Measurements from ENCODE around the gene DCTN1.

The DCTN1 gene

GRCh38 chr2:74334931-74335333 is 45.2 kb downstream of the DCTN1 start:
- H3K4me3 Mint-ChIP-seq, result no peak overlapping the region
- no peaks in the 10 kb centered on the region for H3K36me3 Mint-ChIP-seq (ENCODE audit: low read depth)
- no peaks in the 10 kb centered on the region for H3K27me3 Mint-ChIP-seq
- intact Hi-C loops (cut with micrococcal nuclease), result loop anchor here (1.0 to 10.0 kb wide), 3 partner anchors 84 to 511 kb away; partner anchors contain the start of gene BOLA3
- no peaks in the 10 kb centered on the region for H3K9me3 Mint-ChIP-seq
- no peak overlapping the region for H3K27ac Mint-ChIP-seq
- no peaks in the 10 kb centered on the region for H3K4me1 Mint-ChIP-seq (ENCODE audit: low read depth)

- H3K4me3 Mint-ChIP-seq, result no peak overlapping the region
- no peaks in the 10 kb centered on the region for H3K27me3 Mint-ChIP-seq
- H3K36me3 Mint-ChIP-seq (ENCODE audit: low read depth), result no peaks in the 10 kb centered on the region
- no peaks in the 10 kb centered on the region for H3K9me3 Mint-ChIP-seq
- no peak overlapping the region for H3K27ac Mint-ChIP-seq
- no peaks in the 10 kb centered on the region for H3K4me1 Mint-ChIP-seq (ENCODE audit: low read depth)
- intact Hi-C loops (cut with micrococcal nuclease), result loop anchor here (2.0 to 10.0 kb wide), 2 partner anchors 83 to 189 kb away; partner anchors contain the start of gene BOLA3
Measured at GRCh38 chr2:74333896-74334586, 46.1 kb downstream of the DCTN1 start.

GRCh38 chr2:74333175-74333574 is 46.9 kb downstream of the DCTN1 start:
- H3K27me3 Mint-ChIP-seq, result no peaks in the 10 kb centered on the region
- intact Hi-C loops (cut with micrococcal nuclease), result loop anchor here (10.0 kb wide), 1 partner anchor 188 kb away; the partner anchor contains the start of gene BOLA3
- H3K9me3 Mint-ChIP-seq, result no peaks in the 10 kb centered on the region
- H3K4me1 Mint-ChIP-seq (ENCODE audit: low read depth), result no peaks in the 10 kb centered on the region
- H3K4me3 Mint-ChIP-seq, result no peak overlapping the region
- H3K36me3 Mint-ChIP-seq (ENCODE audit: low read depth), result no peaks in the 10 kb centered on the region
- no peak overlapping the region for H3K27ac Mint-ChIP-seq

GRCh38 chr2:74332550-74333174 is 47.4 kb downstream of the DCTN1 start:
- H3K27ac Mint-ChIP-seq, result no peak overlapping the region
- H3K4me3 Mint-ChIP-seq, result no peak overlapping the region
- H3K27me3 Mint-ChIP-seq, result no peaks in the 10 kb centered on the region
- no peaks in the 10 kb centered on the region for H3K4me1 Mint-ChIP-seq (ENCODE audit: low read depth)
- no peaks in the 10 kb centered on the region for H3K36me3 Mint-ChIP-seq (ENCODE audit: low read depth)
- intact Hi-C loops (cut with micrococcal nuclease), result loop anchor here (10.0 kb wide), 1 partner anchor 188 kb away; the partner anchor contains the start of gene BOLA3
- no peaks in the 10 kb centered on the region for H3K9me3 Mint-ChIP-seq

GRCh38 chr2:74328573-74328972 is 51.5 kb downstream of the DCTN1 start:
- H3K27me3 Mint-ChIP-seq, result no peaks in the 10 kb centered on the region
- no peak overlapping the region for H3K4me3 Mint-ChIP-seq
- no peaks in the 10 kb centered on the region for H3K36me3 Mint-ChIP-seq (ENCODE audit: low read depth)
- no peaks in the 10 kb centered on the region for H3K4me1 Mint-ChIP-seq (ENCODE audit: low read depth)
- intact Hi-C loops (cut with micrococcal nuclease), result no loop called here
- H3K27ac Mint-ChIP-seq, result no peak overlapping the region
- H3K9me3 Mint-ChIP-seq, result no peaks in the 10 kb centered on the region

GRCh38 chr2:74328074-74328473 is 52.0 kb downstream of the DCTN1 start:
- no peak overlapping the region for H3K27ac Mint-ChIP-seq
- intact Hi-C loops (cut with micrococcal nuclease), result no loop called here
- no peaks in the 10 kb centered on the region for H3K27me3 Mint-ChIP-seq
- no peaks in the 10 kb centered on the region for H3K9me3 Mint-ChIP-seq
- H3K4me3 Mint-ChIP-seq, result no peak overlapping the region
- no peaks in the 10 kb centered on the region for H3K36me3 Mint-ChIP-seq (ENCODE audit: low read depth)
- no peaks in the 10 kb centered on the region for H3K4me1 Mint-ChIP-seq (ENCODE audit: low read depth)

GRCh38 chr2:74327627-74328026 is 52.5 kb downstream of the DCTN1 start:
- Mint-ChIP-seq H3K4me1 (ENCODE audit: low read depth) (no peaks in the 10 kb centered on the region), H3K27ac (no peak overlapping the region), H3K36me3 (ENCODE audit: low read depth) (no peaks in the 10 kb centered on the region), H3K27me3 (no peaks in the 10 kb centered on the region), H3K4me3 (no peak overlapping the region), H3K9me3 (no peaks in the 10 kb centered on the region)
- intact Hi-C loops (cut with micrococcal nuclease), result no loop called here

- Mint-ChIP-seq H3K4me1 (ENCODE audit: low read depth) (no peaks in the 10 kb centered on the region), H3K36me3 (ENCODE audit: low read depth) (no peaks in the 10 kb centered on the region), H3K27ac (no peak overlapping the region), H3K4me3 (no peak overlapping the region), H3K9me3 (no peaks in the 10 kb centered on the region), H3K27me3 (no peaks in the 10 kb centered on the region)
- intact Hi-C loops (cut with micrococcal nuclease), result no loop called here
Measured at GRCh38 chr2:74327199-74327598, 52.9 kb downstream of the DCTN1 start.

GRCh38 chr2:74325815-74326214 is 54.3 kb downstream of the DCTN1 start:
- H3K36me3 Mint-ChIP-seq (ENCODE audit: low read depth), result no peaks in the 10 kb centered on the region
- no peaks in the 10 kb centered on the region for H3K27me3 Mint-ChIP-seq
- no peaks in the 10 kb centered on the region for H3K9me3 Mint-ChIP-seq
- no peaks in the 10 kb centered on the region for H3K4me1 Mint-ChIP-seq (ENCODE audit: low read depth)
- no peak overlapping the region for H3K4me3 Mint-ChIP-seq
- H3K27ac Mint-ChIP-seq, result no peak overlapping the region
- intact Hi-C loops (cut with micrococcal nuclease), result no loop called here

GRCh38 chr2:74321737-74322136 is 58.4 kb downstream of the DCTN1 start:
- H3K27me3 Mint-ChIP-seq, result no peaks in the 10 kb centered on the region
- H3K4me1 Mint-ChIP-seq (ENCODE audit: low read depth), result no peaks in the 10 kb centered on the region
- H3K9me3 Mint-ChIP-seq, result no peaks in the 10 kb centered on the region
- H3K27ac Mint-ChIP-seq, result no peak overlapping the region
- intact Hi-C loops (cut with micrococcal nuclease), result no loop called here
- H3K36me3 Mint-ChIP-seq (ENCODE audit: low read depth), result no peaks in the 10 kb centered on the region
- no peak overlapping the region for H3K4me3 Mint-ChIP-seq

GRCh38 chr2:74317701-74318100 is 62.4 kb downstream of the DCTN1 start:
- no peaks in the 10 kb centered on the region for H3K4me1 Mint-ChIP-seq (ENCODE audit: low read depth)
- no peak overlapping the region for H3K27ac Mint-ChIP-seq
- H3K36me3 Mint-ChIP-seq (ENCODE audit: low read depth), result no peaks in the 10 kb centered on the region
- no peaks in the 10 kb centered on the region for H3K9me3 Mint-ChIP-seq
- no peak overlapping the region for H3K4me3 Mint-ChIP-seq
- no peaks in the 10 kb centered on the region for H3K27me3 Mint-ChIP-seq
- intact Hi-C loops (cut with micrococcal nuclease), result no loop called here

- Mint-ChIP-seq H3K27ac (no peak overlapping the region), H3K9me3 (no peaks in the 10 kb centered on the region), H3K4me3 (no peak overlapping the region), H3K36me3 (ENCODE audit: low read depth) (no peaks in the 10 kb centered on the region), H3K27me3 (no peaks in the 10 kb centered on the region), H3K4me1 (ENCODE audit: low read depth) (no peaks in the 10 kb centered on the region)
- intact Hi-C loops (cut with micrococcal nuclease), result no loop called here
Measured at GRCh38 chr2:74316627-74317295, 63.4 kb downstream of the DCTN1 start.

- intact Hi-C loops (cut with micrococcal nuclease), result no loop called here
- Mint-ChIP-seq H3K4me1 (ENCODE audit: low read depth) (no peaks in the 10 kb centered on the region), H3K36me3 (ENCODE audit: low read depth) (no peaks in the 10 kb centered on the region), H3K27me3 (no peaks in the 10 kb centered on the region), H3K9me3 (no peaks in the 10 kb centered on the region), H3K27ac (no peak overlapping the region), H3K4me3 (no peak overlapping the region)
Measured at GRCh38 chr2:74314107-74314506, 66.0 kb downstream of the DCTN1 start.

GRCh38 chr2:74313497-74313896 is 66.6 kb downstream of the DCTN1 start:
- H3K9me3 Mint-ChIP-seq, result no peaks in the 10 kb centered on the region
- intact Hi-C loops (cut with micrococcal nuclease), result no loop called here
- no peak overlapping the region for H3K27ac Mint-ChIP-seq
- no peaks in the 10 kb centered on the region for H3K27me3 Mint-ChIP-seq
- H3K4me3 Mint-ChIP-seq, result no peak overlapping the region
- H3K36me3 Mint-ChIP-seq (ENCODE audit: low read depth), result no peaks in the 10 kb centered on the region
- no peaks in the 10 kb centered on the region for H3K4me1 Mint-ChIP-seq (ENCODE audit: low read depth)
